Skeletal muscle tissue (tissue), 4 donors: ENCODE results near the gene TMBIM6. TPM values are rescaled to one million over a fixed set of nuclear protein-coding genes. Genes with fewer than 3 reads are reported as not detected.
"Not testable (repeated sequence)": the region's sequence is repeated elsewhere in the genome, so short reads cannot be mapped to it uniquely, and the experiment has no call there.

Experiments
- H3K27ac ChIP-seq: one replicate; pipeline ENCODE4 v1.7.0; 2013; ENCODE audit warnings: mild to moderate bottlenecking, low read depth, low read length, inconsistent platforms
- H3K27me3 ChIP-seq, 3 donors: one replicate each; pipeline ENCODE4 v1.7.0; 2013; ENCODE audit warnings: low read length in 3 of 3; ENCODE audit not compliant: control insufficient read depth in 3 of 3, insufficient read depth in 3 of 3
- H3K36me3 ChIP-seq, 3 donors: one replicate each; pipeline ENCODE4 v1.7.0; 2013; ENCODE audit warnings: low read length in 3 of 3; ENCODE audit not compliant: control insufficient read depth in 3 of 3, insufficient read depth in 3 of 3
- H3K4me1 ChIP-seq, 3 donors: one replicate each; pipeline ENCODE4 v1.7.0; 2013; ENCODE audit warnings: low read length in 3 of 3, mild to moderate bottlenecking in 3 of 3; ENCODE audit not compliant: control insufficient read depth in 3 of 3, insufficient read depth in 3 of 3
- H3K4me3 ChIP-seq, 3 donors: one replicate each; pipeline ENCODE4 v1.7.0; 2013; ENCODE audit warnings: low read length in 3 of 3
- H3K9ac ChIP-seq, 3 donors: one replicate each; pipeline ENCODE4 v1.7.0; 2013; ENCODE audit warnings: low read length in 3 of 3, mild to moderate bottlenecking in 3 of 3, moderate library complexity in 2 of 3, low read depth in 1 of 3
- H3K9me3 ChIP-seq, 3 donors: one replicate each; pipeline ENCODE4 v1.7.0; 2013; ENCODE audit warnings: low read length in 3 of 3; ENCODE audit not compliant: control insufficient read depth in 3 of 3
- total RNA-seq: library from RNA; depleted of rRNA; stranded (reverse); fragments of >200 nt; gene quantifications from one replicate; pipeline ENCODE4 v1.2.3, GENCODE V29; 2014
- donor health status: Osteomylitis.

The TMBIM6 gene
- total RNA-seq, 1 donor from 2014 or later: 185 TPM

GRCh38 chr12:49728446-49728845 lies 12.9 kb upstream of the TMBIM6 start:
- H3K36me3 ChIP-seq: no peaks in the 10 kb centered on the region
- H3K4me1 ChIP-seq: no peaks in the 10 kb centered on the region
- no peak overlapping the region for H3K9ac ChIP-seq
- no peaks in the 10 kb centered on the region for H3K9me3 ChIP-seq
- H3K27ac ChIP-seq: no peak overlapping the region
- no peak overlapping the region for H3K4me3 ChIP-seq
- peaks cover 0 to 3% (median 0%) of the 10 kb centered on the region in 3 donors for H3K27me3 ChIP-seq

- peaks cover 0 to 3% (median 0%) of the 10 kb centered on the region in 3 donors for H3K27me3 ChIP-seq
- H3K9ac ChIP-seq: no peak overlapping the region
- no peak overlapping the region for H3K27ac ChIP-seq
- no peaks in the 10 kb centered on the region for H3K36me3 ChIP-seq
- H3K9me3 ChIP-seq: no peaks in the 10 kb centered on the region
- no peak overlapping the region for H3K4me3 ChIP-seq
- H3K4me1 ChIP-seq: no peaks in the 10 kb centered on the region
These were observed 11.3 kb upstream of the TMBIM6 start for GRCh38 chr12:49730050-49730449.

- no peaks in the 10 kb centered on the region for H3K27me3 ChIP-seq
- no peaks in the 10 kb centered on the region for H3K4me1 ChIP-seq
- H3K9ac ChIP-seq: no peak overlapping the region
- no peaks in the 10 kb centered on the region for H3K36me3 ChIP-seq
- H3K4me3 ChIP-seq: no peak overlapping the region
- H3K9me3 ChIP-seq: no peaks in the 10 kb centered on the region
- no peak overlapping the region for H3K27ac ChIP-seq
These were observed 10.7 kb upstream of the TMBIM6 start for GRCh38 chr12:49730568-49731101.

GRCh38 chr12:49733219-49734017 lies 7.9 kb upstream of the TMBIM6 start:
- Histone ChIP-seq H3K9ac (no peak overlapping the region), H3K27me3 (no peaks in the 10 kb centered on the region), H3K27ac (no peak overlapping the region), H3K9me3 (no peaks in the 10 kb centered on the region), H3K36me3 (no peaks in the 10 kb centered on the region), H3K4me3 (no peak overlapping the region), H3K4me1 (no peaks in the 10 kb centered on the region)

GRCh38 chr12:49734900-49735299 lies 6.5 kb upstream of the TMBIM6 start:
- H3K36me3 ChIP-seq, H3K4me3 ChIP-seq: not testable (repeated sequence)

GRCh38 chr12:49738721-49739120 lies 2.6 kb upstream of the TMBIM6 start:
- H3K4me1 ChIP-seq: peaks cover 12 to 17% (median 15%) of the 10 kb centered on the region in 3 donors
- not testable (repeated sequence) for H3K9ac ChIP-seq, H3K36me3 ChIP-seq, H3K4me3 ChIP-seq, H3K27me3 ChIP-seq, H3K9me3 ChIP-seq, H3K27ac ChIP-seq

More at GRCh38 chr12:49734900-49735299, 6.5 kb upstream of the TMBIM6 start:
- H3K4me1 ChIP-seq, H3K27ac ChIP-seq, H3K9me3 ChIP-seq, H3K27me3 ChIP-seq, H3K9ac ChIP-seq: not testable (repeated sequence)

- not testable (repeated sequence) for H3K27ac ChIP-seq, H3K27me3 ChIP-seq, H3K9me3 ChIP-seq, H3K4me3 ChIP-seq, H3K9ac ChIP-seq, H3K36me3 ChIP-seq
- peaks cover 25 to 30% (median 25%) of the 10 kb centered on the region in 3 donors for H3K4me1 ChIP-seq
These were observed 1.1 kb upstream of the TMBIM6 start for GRCh38 chr12:49740277-49740676.

- peaks cover 25 to 39% (median 26%) of the 10 kb centered on the region in 3 donors for H3K4me1 ChIP-seq
- peak overlapping the region; percentile 98 for H3K27ac ChIP-seq
- no peaks in the 10 kb centered on the region for H3K9me3 ChIP-seq
- H3K36me3 ChIP-seq: peaks cover 0 to 2% (median 0%) of the 10 kb centered on the region in 3 donors
- H3K4me3 ChIP-seq: peak overlapping the region; percentile 84 to 100 (median 100)
- no peaks in the 10 kb centered on the region for H3K27me3 ChIP-seq
- peak overlapping the region; percentile 99 to 100 (median 99) for H3K9ac ChIP-seq
These were observed 694 bp downstream of the TMBIM6 start for GRCh38 chr12:49741882-49742620.

GRCh38 chr12:49744363-49744885 lies 3.1 kb downstream of the TMBIM6 start:
- H3K27me3 ChIP-seq: no peaks in the 10 kb centered on the region
- H3K27ac ChIP-seq: no peak overlapping the region
- no peak overlapping the region for H3K9ac ChIP-seq
- H3K9me3 ChIP-seq: no peaks in the 10 kb centered on the region
- peaks cover 38 to 51% (median 39%) of the 10 kb centered on the region in 3 donors for H3K4me1 ChIP-seq
- H3K36me3 ChIP-seq: peaks cover 0 to 2% (median 0%) of the 10 kb centered on the region in 3 donors
- H3K4me3 ChIP-seq: no peak overlapping the region
